OCI-LY3 (cell line): ENCODE measurements around the gene ARHGEF35.
"Not testable (repeated sequence)": the region's sequence is repeated elsewhere in the genome, so short reads cannot be mapped to it uniquely, and the experiment has no call there.

Experiments
- EZH2phosphoT487 ChIP-seq: fragments of 200-600 bp; shearing (Covaris generic); IDR thresholded peaks from 2 replicates; pipeline ENCODE4 v1.6.1; 2018; ENCODE audit warnings: antibody characterized with exemption, mixed run types, low read depth
- TF ChIP-seq, protein P1 (sequence below): fragments of 200-600, 300-600 bp; sonication (generic); IDR thresholded peaks from 2 replicates; pipeline ENCODE4 v1.5.1; 2014; ENCODE audit warnings: antibody characterized with exemption, low read length, low read depth

DNA sequence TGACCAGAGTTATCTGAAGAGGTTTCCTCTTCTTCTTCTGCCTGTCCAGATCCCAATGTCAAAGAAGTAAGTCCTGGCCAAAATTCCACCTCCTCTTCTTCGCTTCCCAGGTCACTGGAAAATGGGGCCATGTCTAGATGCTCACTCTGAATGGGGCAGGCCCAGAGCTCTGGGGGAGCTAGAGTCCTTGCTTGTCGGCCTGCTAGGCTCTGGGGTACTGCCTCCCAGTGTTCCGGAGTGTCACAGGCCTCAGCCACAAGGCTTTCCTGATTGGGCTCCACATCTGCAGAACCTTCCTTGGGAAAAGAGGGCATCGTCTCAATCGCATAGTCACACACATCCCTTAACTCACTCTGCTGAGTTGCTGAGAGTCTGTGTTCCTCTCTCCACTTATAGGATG, 7.8 kb downstream of the ARHGEF35 start:
- TF ChIP-seq, protein P1, sequence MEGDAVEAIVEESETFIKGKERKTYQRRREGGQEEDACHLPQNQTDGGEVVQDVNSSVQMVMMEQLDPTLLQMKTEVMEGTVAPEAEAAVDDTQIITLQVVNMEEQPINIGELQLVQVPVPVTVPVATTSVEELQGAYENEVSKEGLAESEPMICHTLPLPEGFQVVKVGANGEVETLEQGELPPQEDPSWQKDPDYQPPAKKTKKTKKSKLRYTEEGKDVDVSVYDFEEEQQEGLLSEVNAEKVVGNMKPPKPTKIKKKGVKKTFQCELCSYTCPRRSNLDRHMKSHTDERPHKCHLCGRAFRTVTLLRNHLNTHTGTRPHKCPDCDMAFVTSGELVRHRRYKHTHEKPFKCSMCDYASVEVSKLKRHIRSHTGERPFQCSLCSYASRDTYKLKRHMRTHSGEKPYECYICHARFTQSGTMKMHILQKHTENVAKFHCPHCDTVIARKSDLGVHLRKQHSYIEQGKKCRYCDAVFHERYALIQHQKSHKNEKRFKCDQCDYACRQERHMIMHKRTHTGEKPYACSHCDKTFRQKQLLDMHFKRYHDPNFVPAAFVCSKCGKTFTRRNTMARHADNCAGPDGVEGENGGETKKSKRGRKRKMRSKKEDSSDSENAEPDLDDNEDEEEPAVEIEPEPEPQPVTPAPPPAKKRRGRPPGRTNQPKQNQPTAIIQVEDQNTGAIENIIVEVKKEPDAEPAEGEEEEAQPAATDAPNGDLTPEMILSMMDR = not testable (repeated sequence)
- TF ChIP-seq EZH2phosphoT487 = not testable (repeated sequence)
